Measurements from ENCODE around the gene ETS1. TPM values are rescaled to one million over a fixed set of nuclear protein-coding genes. Genes with fewer than 3 reads are reported as not detected.
A peak's percentile ranks its signal among the peaks of the same experiment; 100 is the strongest.

The ETS1 gene
- total RNA-seq, 4 donors from 2014 or later = 23.6 to 56.7 (median 29.2) TPM

DNA sequence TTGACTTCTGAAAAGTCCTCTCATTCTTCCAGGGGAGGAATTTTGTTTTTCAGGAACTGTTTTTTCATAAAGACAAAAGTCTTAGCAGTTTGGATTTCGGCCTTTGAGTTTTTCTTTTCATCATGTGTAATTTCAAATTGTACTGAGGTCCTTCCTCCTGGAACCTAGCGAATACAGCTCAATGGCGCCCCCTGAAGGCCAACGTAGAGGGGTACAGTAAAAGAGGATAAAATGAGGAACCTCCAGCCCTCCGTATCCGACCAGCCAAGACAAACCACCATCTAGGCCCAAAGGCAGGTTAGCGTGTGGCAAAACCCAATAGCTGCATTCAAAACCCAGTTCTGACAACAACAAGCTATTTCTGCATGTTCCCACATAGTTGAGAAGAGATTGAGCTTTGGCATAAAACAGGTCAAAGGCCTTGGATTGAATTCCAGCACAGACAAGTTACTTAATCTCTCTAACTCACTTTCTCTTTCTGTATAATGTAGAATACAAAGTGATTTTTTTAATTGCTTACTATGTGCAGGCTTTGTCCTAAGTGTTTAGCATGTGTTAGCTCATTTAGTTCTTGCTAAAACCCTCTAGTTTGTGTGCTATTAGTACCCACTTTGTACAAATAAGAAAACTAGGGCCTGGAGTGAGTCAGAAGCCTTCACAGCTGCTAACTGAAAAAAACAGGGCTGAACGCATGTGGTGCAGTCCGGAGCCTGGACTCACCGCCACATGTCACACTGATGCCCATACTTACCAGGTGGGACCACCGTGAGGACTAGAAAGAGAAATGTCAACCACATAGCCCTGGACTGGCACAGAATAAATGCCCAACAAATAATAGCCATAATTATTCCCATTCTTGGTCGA lies 43.2 kb upstream of the ETS1 start:
- Histone ChIP-seq H3K9me3 (no peaks in the 10 kb centered on the region), H3K27ac (peak overlapping the region; percentile 5 to 19 (median 12)), H3K27me3 (no peaks in the 10 kb centered on the region), H3K4me1 (peaks cover 0 to 33% (median 10%) of the 10 kb centered on the region in 4 donors), H3K4me3 (no peak overlapping the region), H3K36me3 (no peaks in the 10 kb centered on the region)
- intact Hi-C loops (cut with DNase I; ENCODE audit: low total_unique reads) (loop anchor here (5.0 to 10.0 kb wide), 3 partner anchors 194 to 456 kb away; no protein-coding TSS in a partner anchor), in situ Hi-C loops (cut with MboI; ENCODE audit: low pct_ligation_motif_present in 1 of 4, low pct_unique_long_range_greater_than_20kb in 1 of 4, low sequenced_read_pairs in 3 of 4) (loop anchor here (5.0 to 25.0 kb wide), 7 partner anchors 207 to 593 kb away; no protein-coding TSS in a partner anchor)
- peak; percentile 85 to 96 (median 89) for TF ChIP-seq CTCF (IDR thresholded peaks at IDR 0.05)
- TF ChIP-seq POLR2AphosphoS5 (IDR thresholded peaks at IDR 0.05) = no peak
- 34 to 37% methylated on average over 2 to 12 of the region's 12 CpGs for WGBS, 2 donors (ENCODE audit: low coverage in 1 of 2)
- DNase-seq = peak; percentile 94

- no peak for DNase-seq
- Histone ChIP-seq H3K27me3 (no peaks in the 10 kb centered on the region), H3K4me1 (peaks cover 0 to 38% (median 10%) of the 10 kb centered on the region in 4 donors), H3K4me3 (no peak overlapping the region), H3K27ac (peak overlapping the region; percentile 4 to 19 (median 10)), H3K36me3 (no peaks in the 10 kb centered on the region), H3K9me3 (no peaks in the 10 kb centered on the region)
- TF ChIP-seq POLR2AphosphoS5 (IDR thresholded peaks at IDR 0.05) = no peak
- no peak for TF ChIP-seq EP300 (IDR thresholded peaks at IDR 0.05; ENCODE audit: low read depth)
- TF ChIP-seq CTCF (IDR thresholded peaks at IDR 0.05) = no peak
- no peak for TF ChIP-seq POLR2A (IDR thresholded peaks at IDR 0.05)
- intact Hi-C loops (cut with DNase I; ENCODE audit: low total_unique reads) (loop anchor here (5.0 to 10.0 kb wide), 3 partner anchors 195 to 455 kb away; no protein-coding TSS in a partner anchor), in situ Hi-C loops (cut with MboI; ENCODE audit: low pct_ligation_motif_present in 1 of 4, low pct_unique_long_range_greater_than_20kb in 1 of 4, low sequenced_read_pairs in 3 of 4) (loop anchor here (5.0 to 25.0 kb wide), 8 partner anchors 208 to 592 kb away; no protein-coding TSS in a partner anchor)
- 59 to 71% methylated on average over 4 to 6 of the region's 6 CpGs for WGBS, 2 donors (ENCODE audit: low coverage in 1 of 2)
Observed at GRCh38 chr11:128629516-128630106, 42.3 kb upstream of the ETS1 start.

DNA sequence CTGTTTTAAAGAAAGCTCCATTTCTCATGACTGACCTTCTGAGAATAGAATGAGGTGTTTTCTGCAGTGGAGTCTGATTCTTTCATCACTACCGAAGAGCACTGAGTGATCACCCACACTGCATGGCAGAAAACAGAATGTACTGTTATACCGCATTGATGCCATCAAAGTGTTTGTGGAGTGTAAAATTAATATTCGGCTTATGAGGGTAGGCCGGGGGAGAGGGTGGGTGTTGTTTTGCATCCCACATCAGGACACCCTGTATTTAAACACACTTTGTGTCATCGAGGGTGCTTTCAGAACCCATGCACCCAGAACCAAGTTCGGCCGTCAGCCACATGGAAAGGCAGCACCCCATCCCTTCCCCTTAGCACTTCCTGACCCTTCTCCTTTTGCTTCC lies 41.3 kb upstream of the ETS1 start:
- Histone ChIP-seq H3K27me3 (no peaks in the 10 kb centered on the region), H3K4me1 (peaks cover 0 to 38% (median 10%) of the 10 kb centered on the region in 4 donors), H3K4me3 (no peak overlapping the region), H3K36me3 (no peaks in the 10 kb centered on the region), H3K27ac (peak overlapping the region in 2 of 4 donors; percentile 4 to 14), H3K9me3 (no peaks in the 10 kb centered on the region)
- 67 to 87% methylated on average over 7 of the region's 7 CpGs for WGBS, 2 donors (ENCODE audit: low coverage in 1 of 2)
- no peak for DNase-seq
- intact Hi-C loops (cut with DNase I; ENCODE audit: low total_unique reads) (no loop called here), in situ Hi-C loops (cut with MboI; ENCODE audit: low pct_ligation_motif_present in 1 of 4, low pct_unique_long_range_greater_than_20kb in 1 of 4, low sequenced_read_pairs in 3 of 4) (loop anchor here in 3 of 4 donors (5.0 to 25.0 kb wide), 4 partner anchors 209 to 591 kb away; no protein-coding TSS in a partner anchor)
- TF ChIP-seq POLR2A (IDR thresholded peaks at IDR 0.05) = no peak
- TF ChIP-seq EP300 (IDR thresholded peaks at IDR 0.05; ENCODE audit: low read depth) = peak; percentile 84

DNA sequence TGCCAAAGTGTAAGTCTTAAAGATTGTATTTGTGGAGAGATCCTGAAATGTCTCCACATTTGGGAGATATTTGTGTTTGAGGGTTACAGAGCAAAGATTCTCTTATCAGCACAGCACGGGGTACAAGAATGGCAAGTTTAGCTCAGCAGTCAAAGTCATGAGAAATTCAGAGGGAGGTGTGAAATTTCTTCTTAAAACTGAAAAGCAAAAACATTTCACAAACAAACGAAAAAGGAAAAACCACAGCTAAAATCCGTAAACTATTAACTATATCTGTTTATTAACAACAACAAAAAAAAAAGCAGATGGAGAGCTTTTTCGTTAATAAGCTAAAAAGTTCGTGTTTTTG lies 40.9 kb upstream of the ETS1 start:
- no peaks in the 10 kb centered on the region for H3K27me3 ChIP-seq
- intact Hi-C loops (cut with DNase I; ENCODE audit: low total_unique reads) = no loop called here
- DNase-seq = no peak
- in situ Hi-C loops (cut with MboI; ENCODE audit: low pct_ligation_motif_present in 1 of 4, low pct_unique_long_range_greater_than_20kb in 1 of 4, low sequenced_read_pairs in 3 of 4) = loop anchor here in 3 of 4 donors (5.0 to 25.0 kb wide), 4 partner anchors 209 to 591 kb away; no protein-coding TSS in a partner anchor
- H3K27ac ChIP-seq = peak overlapping the region in 2 of 4 donors; percentile 3 to 20
- peaks cover 0 to 38% (median 10%) of the 10 kb centered on the region in 4 donors for H3K4me1 ChIP-seq
- no peaks in the 10 kb centered on the region for H3K36me3 ChIP-seq
- 79 to 85% methylated on average over 5 of the region's 5 CpGs for WGBS, 2 donors (ENCODE audit: low coverage in 1 of 2)
- no peaks in the 10 kb centered on the region for H3K9me3 ChIP-seq
- no peak overlapping the region for H3K4me3 ChIP-seq
- TF ChIP-seq EP300 (IDR thresholded peaks at IDR 0.05; ENCODE audit: low read depth) (no peak), POLR2A (IDR thresholded peaks at IDR 0.05) (no peak)

All from transverse colon (tissue), 4 donors.